HepG2 (cell line): ENCODE data around the gene CHAF1A. TPM values are rescaled to one million over a fixed set of nuclear protein-coding genes. Genes with fewer than 3 reads are reported as not detected.

Experiments
- ATF7-NPFF ChIP-seq: sonication (generic); formaldehyde crosslinking; IDR thresholded peaks from 2 replicates; pipeline ENCODE4 v1.8.1; 2023; ENCODE audit warnings: mild to moderate bottlenecking, low read depth, missing genetic modification reagents, moderate library complexity
- HNF1B ChIP-seq: sonication (generic); formaldehyde crosslinking; IDR thresholded peaks from 2 replicates; pipeline ENCODE4 v1.5.1; 2020; ENCODE audit warnings: mild to moderate bottlenecking, moderate library complexity, missing genetic modification reagents
- HOMEZ ChIP-seq: IDR thresholded peaks from 2 replicates; pipeline ENCODE4 v1.6.1; 2016; ENCODE audit warnings: low read depth
- KDM6A ChIP-seq: IDR thresholded peaks from 2 replicates; pipeline ENCODE4 v1.6.1; 2016; ENCODE audit warnings: low read depth
- MAF1 ChIP-seq: sonication (generic); formaldehyde crosslinking; IDR thresholded peaks from 2 replicates; pipeline ENCODE4 v1.5.0; 2020; ENCODE audit warnings: missing genetic modification reagents, borderline replicate concordance
- MYPOP ChIP-seq: sonication (generic); formaldehyde crosslinking; IDR thresholded peaks from 2 replicates; pipeline ENCODE4 v1.8.1; 2023; ENCODE audit warnings: mild to moderate bottlenecking, moderate library complexity, missing genetic modification reagents
- NFE2L2 ChIP-seq: fragments of 150-350 bp; IDR thresholded peaks from 2 replicates; pipeline ENCODE4 v1.6.1; 2014; ENCODE audit warnings: low read length
- ONECUT2 ChIP-seq: sonication (generic); formaldehyde crosslinking; IDR thresholded peaks from 2 replicates; pipeline ENCODE4 v1.4.0; 2020; ENCODE audit warnings: missing genetic modification reagents
- PHF20 ChIP-seq: sonication (generic); formaldehyde crosslinking; IDR thresholded peaks from 2 replicates; pipeline ENCODE4 v1.5.0; 2020; ENCODE audit warnings: mild to moderate bottlenecking, missing genetic modification reagents
- REXO4 ChIP-seq: sonication (generic); formaldehyde crosslinking; IDR thresholded peaks from 2 replicates; pipeline ENCODE4 v1.8.0; 2022; ENCODE audit warnings: missing genetic modification reagents, mild to moderate bottlenecking, borderline replicate concordance
- SSRP1 ChIP-seq: IDR thresholded peaks from 2 replicates; pipeline ENCODE4 v1.6.1; 2016; ENCODE audit warnings: control low read depth
- TARDBP ChIP-seq: sonication (generic); formaldehyde crosslinking; IDR thresholded peaks from 2 replicates; pipeline ENCODE4 v1.8.0; 2022; ENCODE audit warnings: mild to moderate bottlenecking, missing genetic modification reagents
- THAP8 ChIP-seq: sonication (generic); formaldehyde crosslinking; IDR thresholded peaks from 2 replicates; pipeline ENCODE4 v1.5.1; 2020; ENCODE audit warnings: missing genetic modification reagents, mild to moderate bottlenecking, borderline replicate concordance
- ZBTB39 ChIP-seq: sonication (generic); formaldehyde crosslinking; IDR thresholded peaks from 2 replicates; pipeline ENCODE4 v1.5.0; 2020; ENCODE audit warnings: missing genetic modification reagents
- ZMYM3 ChIP-seq: sonication (generic); formaldehyde crosslinking; IDR thresholded peaks from 2 replicates; pipeline ENCODE4 v1.5.1; 2020; ENCODE audit warnings: mild to moderate bottlenecking, missing genetic modification reagents
- ZNF274 ChIP-seq: sonication (generic); formaldehyde crosslinking; IDR thresholded peaks from 2 replicates; pipeline ENCODE4 v1.5.1; 2020; ENCODE audit warnings: mild to moderate bottlenecking, missing genetic modification reagents
- ZNF543 ChIP-seq: sonication (generic); formaldehyde crosslinking; IDR thresholded peaks from 2 replicates; pipeline ENCODE4 v1.4.0; 2020; ENCODE audit warnings: mild to moderate bottlenecking, missing genetic modification reagents
- ZNF557 ChIP-seq: sonication (generic); formaldehyde crosslinking; IDR thresholded peaks from 2 replicates; pipeline ENCODE4 v1.4.0; 2020; ENCODE audit warnings: missing genetic modification reagents
- ZNF569 ChIP-seq: sonication (generic); formaldehyde crosslinking; IDR thresholded peaks from 2 replicates; pipeline ENCODE4 v1.5.0; 2020; ENCODE audit warnings: mild to moderate bottlenecking, missing genetic modification reagents, moderate library complexity, borderline replicate concordance
- ZNF652 ChIP-seq: IDR thresholded peaks from 2 replicates; pipeline ENCODE4 v1.6.1; 2016; ENCODE audit warnings: low read depth, borderline replicate concordance
- ZNF75D ChIP-seq: sonication (generic); formaldehyde crosslinking; IDR thresholded peaks from 2 replicates; pipeline ENCODE4 v1.8.1; 2023; ENCODE audit warnings: missing genetic modification reagents, mild to moderate bottlenecking, borderline replicate concordance
- ZSCAN12 ChIP-seq: sonication (generic); formaldehyde crosslinking; IDR thresholded peaks from 2 replicates; pipeline ENCODE4 v1.9.0; 2021; ENCODE audit warnings: mild to moderate bottlenecking, missing genetic modification reagents
- ZSCAN22 ChIP-seq: sonication (generic); formaldehyde crosslinking; IDR thresholded peaks from 2 replicates; pipeline ENCODE4 v1.4.0; 2020; ENCODE audit warnings: mild to moderate bottlenecking, missing genetic modification reagents
- ZSCAN25 ChIP-seq: sonication (generic); formaldehyde crosslinking; IDR thresholded peaks from 2 replicates; pipeline ENCODE4 v1.8.0; 2022; ENCODE audit warnings: mild to moderate bottlenecking, missing genetic modification reagents
- polyA plus RNA-seq, 8 experiments: library from polyadenylated mRNA; depleted of rRNA in 3 of 8; stranded (reverse) in 7 of 8; unstranded in 1 of 8; fragments of >200 nt; fragmentation: Illumina TruSeq in 4 of 8; extraction: Trizol in 4 of 8; gene quantifications; 2 replicates each; pipeline versions ENCODE4 v1.2.1 to v1.2.3, GENCODE V29; 2011 to 2016; ENCODE audit warnings: low read depth in 4 of 8, missing spikeins in 1 of 8, mixed read lengths in 1 of 8; ENCODE audit not compliant: insufficient read depth in 1 of 8
- total RNA-seq, 5 experiments: library from RNA; depleted of rRNA; stranded (reverse); fragments of >200 nt; fragmentation: Illumina TruSeq; extraction: Trizol; gene quantifications; 2 replicates each; pipeline ENCODE4 v1.2.3, GENCODE V29; 2016; ENCODE audit warnings: low read depth in 1 of 5

The CHAF1A gene
- total and polyA plus RNA-seq, 2 of the 13 experiments (the other 11 are each of a cell fraction or from before 2014, with no cell fraction given), result 11.0 to 34.8 TPM

- TF ChIP-seq ZSCAN22 (CRISPR knock-in tag) (no peak), KDM6A (CRISPR knock-in tag) (peak; percentile 85; the same call in 1 of the 2 replicates), ZNF652 (CRISPR knock-in tag) (no peak), NFE2L2 (no peak), ZBTB39 (no peak), PHF20 (peak; percentile 40; the same call in 1 of the 2 replicates), ZMYM3 (CRISPR knock-in tag) (no peak), ZSCAN25 (CRISPR knock-in tag) (peak; percentile 66), HNF1B (CRISPR knock-in tag) (0 out of 2 replicates have a peak, but pooled peaks have one; percentile 81), ZNF569 (CRISPR knock-in tag) (no peak), SSRP1 (CRISPR knock-in tag) (no peak), ZNF543 (peak; percentile 49; the same call in 1 of the 2 replicates), ZNF557 (CRISPR knock-in tag) (no peak), THAP8 (CRISPR knock-in tag) (no peak), ONECUT2 (CRISPR knock-in tag) (no peak), ZNF75D (CRISPR knock-in tag) (no peak), ZNF274 (CRISPR knock-in tag) (no peak), MYPOP (CRISPR knock-in tag) (no peak), MAF1 (CRISPR knock-in tag) (no peak), TARDBP (CRISPR knock-in tag) (peak; percentile 45; the same call in 1 of the 2 replicates), REXO4 (CRISPR knock-in tag) (no peak), ATF7-NPFF (CRISPR knock-in tag) (no peak), HOMEZ (CRISPR knock-in tag) (0 out of 2 replicates have a peak, but pooled peaks have one; percentile 13), ZSCAN12 (no peak; the same call in 1 of the 2 replicates)
These were observed 11.7 kb upstream of the CHAF1A start (continued) for GRCh38 chr19:4390567-4391305.
